Measurements from ENCODE around the gene PPHLN1. TPM values are rescaled to one million over a fixed set of nuclear protein-coding genes. Genes with fewer than 3 reads are reported as not detected.

The PPHLN1 gene
- total RNA-seq, 1 experiment from 2014 or later, result 66.2 TPM

- DNase-seq, result no peak
- peak overlapping the region; percentile 81 for H3K4me3 ChIP-seq (ENCODE audit: insufficient read depth, low read depth, low read length)
- peaks cover 9% of the 10 kb centered on the region; the same call in 1 of the 2 replicates for H3K27me3 ChIP-seq (ENCODE audit: control insufficient read depth, insufficient read depth, low read length)
- no peaks in the 10 kb centered on the region for H3K36me3 ChIP-seq (replicated peaks; ENCODE audit: control insufficient read depth, insufficient read depth, low read length)
These were observed 156.2 kb downstream of the PPHLN1 start for GRCh38 chr12:42482041-42482747.

- H3K36me3 ChIP-seq (replicated peaks; ENCODE audit: control insufficient read depth, insufficient read depth, low read length), result no peaks in the 10 kb centered on the region
- peak overlapping the region; percentile 81 for H3K4me3 ChIP-seq (ENCODE audit: insufficient read depth, low read depth, low read length)
These were observed 157.0 kb downstream of the PPHLN1 start for GRCh38 chr12:42482748-42483520.

GRCh38 chr12:42483521-42483790 is 157.5 kb downstream of the PPHLN1 start:
- Histone ChIP-seq H3K4me3 (ENCODE audit: insufficient read depth, low read depth, low read length) (peak overlapping the region; percentile 81), H3K36me3 (replicated peaks; ENCODE audit: control insufficient read depth, insufficient read depth, low read length) (no peaks in the 10 kb centered on the region), H3K27me3 (ENCODE audit: control insufficient read depth, insufficient read depth, low read length) (peaks cover 19% of the 10 kb centered on the region; the same call in 1 of the 2 replicates)
- peak; percentile 73 for DNase-seq

More at GRCh38 chr12:42482748-42483520, 157.0 kb downstream of the PPHLN1 start:
- DNase-seq, result peak; percentile 95
- H3K27me3 ChIP-seq (ENCODE audit: control insufficient read depth, insufficient read depth, low read length), result peaks cover 14% of the 10 kb centered on the region; the same call in 1 of the 2 replicates

- DNase-seq, result no peak
- Histone ChIP-seq H3K27me3 (ENCODE audit: control insufficient read depth, insufficient read depth, low read length) (peaks cover 21% of the 10 kb centered on the region; the same call in 1 of the 2 replicates), H3K4me3 (ENCODE audit: insufficient read depth, low read depth, low read length) (no peak overlapping the region), H3K36me3 (replicated peaks; ENCODE audit: control insufficient read depth, insufficient read depth, low read length) (no peaks in the 10 kb centered on the region)
These were observed 159.0 kb downstream of the PPHLN1 start for GRCh38 chr12:42484996-42485395.

GRCh38 chr12:42485823-42486222 is 159.9 kb downstream of the PPHLN1 start:
- Histone ChIP-seq H3K36me3 (replicated peaks; ENCODE audit: control insufficient read depth, insufficient read depth, low read length) (no peaks in the 10 kb centered on the region), H3K27me3 (ENCODE audit: control insufficient read depth, insufficient read depth, low read length) (peaks cover 24% of the 10 kb centered on the region; the same call in 1 of the 2 replicates), H3K4me3 (ENCODE audit: insufficient read depth, low read depth, low read length) (no peak overlapping the region)
- peak; percentile 69 for DNase-seq

- no peaks in the 10 kb centered on the region for H3K36me3 ChIP-seq (replicated peaks; ENCODE audit: control insufficient read depth, insufficient read depth, low read length)
- no peak for DNase-seq
- no peak overlapping the region for H3K4me3 ChIP-seq (ENCODE audit: insufficient read depth, low read depth, low read length)
- H3K27me3 ChIP-seq (ENCODE audit: control insufficient read depth, insufficient read depth, low read length), result peaks cover 24% of the 10 kb centered on the region; the same call in 1 of the 2 replicates
These were observed 160.4 kb downstream of the PPHLN1 start for GRCh38 chr12:42486407-42486806.

- Histone ChIP-seq H3K27me3 (ENCODE audit: control insufficient read depth, insufficient read depth, low read length) (peaks cover 21% of the 10 kb centered on the region; the same call in 1 of the 2 replicates), H3K36me3 (replicated peaks; ENCODE audit: control insufficient read depth, insufficient read depth, low read length) (no peaks in the 10 kb centered on the region), H3K4me3 (ENCODE audit: insufficient read depth, low read depth, low read length) (no peak overlapping the region)
- no peak for DNase-seq
These were observed 164.4 kb downstream of the PPHLN1 start for GRCh38 chr12:42490261-42490842.

Other genes with a start within 250 kb of the PPHLN1 start
- gene GXYLT1, start 181.3 kb upstream of the PPHLN1 start, total RNA-seq (2014; rRNA removed; shearing (Covaris generic)), result 8.3 and 9.9 TPM in 2 replicates
- 1.8 and 5.6 TPM in 2 replicates for gene YAF2, start 87.9 kb upstream of the PPHLN1 start, total RNA-seq (2014; rRNA removed; shearing (Covaris generic))
- gene ZCRB1, start 73 bp upstream of the PPHLN1 start, total RNA-seq (2014; rRNA removed; shearing (Covaris generic)), result 21.5 and 36.9 TPM in 2 replicates

All from H7 (cell line).